ENCODE data around the gene IL17D. TPM values are rescaled to one million over a fixed set of nuclear protein-coding genes. Genes with fewer than 3 reads are reported as not detected.
"Not testable (repeated sequence)": the region's sequence is repeated elsewhere in the genome, so short reads cannot be mapped to it uniquely, and the experiment has no call there.

IL17D gene, protein sequence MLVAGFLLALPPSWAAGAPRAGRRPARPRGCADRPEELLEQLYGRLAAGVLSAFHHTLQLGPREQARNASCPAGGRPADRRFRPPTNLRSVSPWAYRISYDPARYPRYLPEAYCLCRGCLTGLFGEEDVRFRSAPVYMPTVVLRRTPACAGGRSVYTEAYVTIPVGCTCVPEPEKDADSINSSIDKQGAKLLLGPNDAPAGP
- 2.4 TPM for total RNA-seq
- long read RNA-seq, partial matches to known transcripts, result 1 of 3 reads
- long read RNA-seq, other reads (novel, unspliced or antisense), result 2 of 3 reads

DNA sequence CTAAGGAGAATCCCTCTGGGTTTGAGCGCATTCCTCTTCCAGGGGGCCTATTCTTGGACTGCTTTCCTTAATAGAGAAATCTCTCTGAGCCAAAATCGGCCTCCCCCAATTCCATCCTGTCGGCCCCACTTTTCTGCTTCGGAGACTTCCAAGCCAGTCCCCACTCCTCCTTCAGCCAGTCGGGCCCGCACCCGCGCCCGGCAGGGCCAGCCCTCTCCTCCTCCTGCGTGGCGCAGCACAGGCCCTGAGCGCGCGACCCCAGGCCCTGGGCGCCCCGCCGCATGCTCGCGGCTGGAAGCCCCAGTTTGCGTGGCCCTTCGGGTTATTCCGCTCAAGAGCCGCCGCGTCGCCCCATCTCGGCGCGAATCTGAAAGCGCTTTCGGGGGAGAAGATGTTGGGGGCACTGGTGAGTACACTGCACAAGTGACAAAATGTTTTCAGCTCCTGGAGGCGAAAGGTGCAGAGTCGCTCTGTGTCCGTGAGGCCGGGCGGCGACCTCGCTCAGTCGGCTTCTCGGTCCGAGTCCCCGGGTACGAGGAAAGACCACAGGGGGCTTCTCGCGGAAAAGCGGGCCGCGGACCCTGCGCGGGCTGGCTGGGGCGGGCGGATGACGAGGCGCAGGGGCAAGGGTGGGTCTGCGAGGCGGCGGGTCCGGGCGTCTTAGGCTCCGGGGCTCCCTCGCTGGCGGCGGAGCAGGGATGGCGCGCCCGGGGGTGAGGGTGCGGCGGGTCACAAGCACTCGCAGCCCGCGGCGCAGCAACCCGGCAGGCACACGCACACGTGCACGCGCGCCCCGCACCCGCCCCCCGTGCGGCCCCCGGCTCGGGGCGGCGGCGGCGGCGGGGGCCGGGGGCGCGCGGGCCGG is at the start of gene IL17D:
Gene IL17D, plus strand, starts transcription at position 785 of the 865 bp plus-strand sequence. CDS start 303 bp downstream, outside the sequence.
- intact Hi-C loops (cut with DNase I), result loop anchor here (5.0 kb wide), 1 partner anchor 176 kb away; the partner anchor contains the start of gene CRYL1
- no peak for DNase-seq (ENCODE audit: low spot score)

DNA sequence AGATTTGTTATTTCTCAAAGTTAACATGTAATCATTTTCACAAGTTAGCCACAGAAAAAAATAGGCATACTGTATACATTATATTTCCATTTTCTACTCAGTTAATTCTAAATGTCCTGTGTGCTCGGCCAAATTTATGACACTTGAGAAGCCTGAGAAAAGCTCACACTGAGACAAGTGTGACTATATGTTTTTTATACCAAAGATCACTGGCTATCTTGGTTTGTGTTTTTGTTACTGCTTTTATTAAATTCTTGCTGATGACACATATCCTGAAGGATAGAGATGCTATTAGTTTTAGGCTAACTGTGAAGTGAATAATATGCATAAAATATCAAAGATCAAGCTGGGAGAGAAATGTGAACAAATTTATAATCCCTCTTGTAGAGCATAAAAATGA is 49.3 kb upstream of the IL17D start:
- intact Hi-C loops (cut with DNase I), result no loop called here
- DNase-seq (ENCODE audit: low spot score), result no peak

DNA sequence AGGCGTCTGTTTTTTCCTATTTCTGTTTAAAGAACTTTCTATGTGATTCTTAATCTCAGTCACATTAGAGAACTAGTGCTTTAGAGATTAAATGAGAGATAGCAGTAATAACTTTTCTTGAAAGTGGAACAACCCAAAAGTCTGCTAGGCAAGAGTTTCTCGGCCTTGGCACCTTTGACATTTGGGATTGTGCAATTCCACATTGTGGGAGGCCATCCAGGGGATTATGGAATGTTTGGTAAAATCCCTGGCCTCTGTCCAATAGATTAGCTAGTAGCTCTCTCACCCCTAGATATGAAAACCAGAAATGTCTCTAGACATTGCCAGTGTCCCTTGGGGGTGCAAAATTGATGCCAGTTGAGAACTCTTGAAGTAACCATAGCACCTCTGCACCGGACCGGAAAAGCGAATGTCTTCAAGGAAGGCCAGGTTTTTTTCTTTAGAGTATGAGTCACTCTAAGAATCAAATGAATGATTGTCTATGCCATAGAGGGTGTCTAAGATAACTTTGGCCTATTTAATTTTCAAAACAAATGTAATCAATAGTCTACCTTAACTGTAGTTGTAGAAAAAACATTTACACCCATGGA is 45.0 kb upstream of the IL17D start:
- no peak for DNase-seq (ENCODE audit: low spot score)
- intact Hi-C loops (cut with DNase I), result no loop called here

DNA sequence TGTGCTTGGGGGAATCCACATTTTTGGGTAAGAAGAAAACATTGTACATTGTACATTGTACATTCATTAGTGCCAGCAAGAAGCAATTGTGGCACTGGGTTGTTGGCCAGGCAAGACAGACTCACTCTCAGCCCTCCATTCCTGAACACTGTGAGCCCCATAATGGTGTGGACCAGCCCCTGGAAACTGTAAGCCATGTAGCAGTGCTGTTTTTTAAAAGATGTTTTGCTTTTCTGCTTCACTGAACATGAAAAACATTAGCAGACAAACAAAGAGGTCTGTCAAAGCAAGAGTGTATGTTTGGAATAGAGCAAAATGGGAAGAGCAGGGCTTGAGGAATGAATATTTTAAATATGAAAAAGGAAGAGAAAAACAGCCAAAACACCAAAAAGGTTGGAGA is 39.1 kb upstream of the IL17D start:
- intact Hi-C loops (cut with DNase I), result no loop called here
- DNase-seq (ENCODE audit: low spot score), result no peak

DNA sequence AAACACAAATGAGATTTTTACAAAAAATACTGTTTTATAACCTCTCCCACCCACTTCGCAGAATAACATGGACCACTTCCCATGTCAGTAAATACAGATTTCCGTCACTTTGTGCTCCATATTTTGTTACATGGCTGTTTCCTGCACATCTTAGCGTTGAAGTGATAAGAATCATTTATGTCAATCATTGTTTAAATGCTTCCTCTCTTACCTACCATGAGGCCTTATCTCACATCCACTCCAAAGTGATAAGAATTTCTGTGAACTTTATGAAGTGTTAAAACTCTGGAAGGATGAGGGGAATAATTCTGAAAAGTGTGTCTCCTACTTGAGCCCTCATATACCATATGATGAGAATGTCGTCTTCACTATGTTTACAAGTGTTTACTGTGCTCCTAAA is 36.6 kb upstream of the IL17D start:
- intact Hi-C loops (cut with DNase I), result no loop called here
- no peak for DNase-seq (ENCODE audit: low spot score)

DNA sequence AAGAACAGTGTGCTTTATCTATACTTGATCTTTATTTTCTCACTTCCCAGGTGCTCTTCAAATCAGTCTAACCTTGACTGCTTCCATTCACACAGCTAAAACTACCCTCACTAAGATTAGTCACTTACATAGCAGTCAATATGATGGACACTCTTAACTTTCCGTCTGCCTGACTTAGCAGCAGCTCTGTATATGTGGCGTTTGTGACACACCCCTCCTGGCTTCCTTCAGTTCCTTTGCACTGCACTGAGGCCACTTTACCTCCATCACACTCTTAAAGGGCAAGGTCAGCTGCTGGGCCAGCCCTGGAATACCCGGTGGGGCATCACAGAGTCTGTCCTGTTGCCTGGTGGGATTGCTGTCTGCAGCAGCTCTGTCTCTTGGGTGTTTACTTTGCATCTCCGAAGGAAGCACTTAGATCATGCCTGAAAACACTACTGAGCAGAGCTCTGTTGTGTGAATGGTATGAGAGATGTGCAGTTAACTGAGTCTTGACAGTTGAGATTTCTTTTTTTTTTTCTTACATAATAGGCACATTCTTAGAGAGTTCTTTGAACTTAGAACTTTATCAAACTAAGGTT is 35.6 kb upstream of the IL17D start:
- no peak for DNase-seq (ENCODE audit: low spot score)
- intact Hi-C loops (cut with DNase I), result no loop called here

DNA sequence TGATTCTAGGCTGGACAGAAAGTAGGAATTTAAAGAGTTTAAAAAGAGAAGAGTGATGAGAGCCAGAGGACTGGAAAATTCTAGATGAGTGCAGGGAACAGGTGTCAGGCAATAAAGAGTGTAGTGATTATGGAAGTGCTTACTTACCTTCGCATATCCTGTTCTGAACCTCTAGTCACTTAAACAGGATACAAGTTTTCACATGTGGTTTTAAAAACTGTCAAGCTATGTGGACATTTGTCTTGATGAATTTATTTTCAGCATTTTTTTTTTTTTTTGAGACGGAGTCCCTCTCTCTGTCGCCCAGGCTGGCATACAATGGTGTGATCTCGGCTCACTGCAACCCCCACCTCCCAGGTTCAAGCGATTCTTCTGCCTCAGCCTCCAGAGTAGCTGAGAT is 34.3 kb upstream of the IL17D start:
- no peak for DNase-seq (ENCODE audit: low spot score)
- intact Hi-C loops (cut with DNase I), result no loop called here

DNA sequence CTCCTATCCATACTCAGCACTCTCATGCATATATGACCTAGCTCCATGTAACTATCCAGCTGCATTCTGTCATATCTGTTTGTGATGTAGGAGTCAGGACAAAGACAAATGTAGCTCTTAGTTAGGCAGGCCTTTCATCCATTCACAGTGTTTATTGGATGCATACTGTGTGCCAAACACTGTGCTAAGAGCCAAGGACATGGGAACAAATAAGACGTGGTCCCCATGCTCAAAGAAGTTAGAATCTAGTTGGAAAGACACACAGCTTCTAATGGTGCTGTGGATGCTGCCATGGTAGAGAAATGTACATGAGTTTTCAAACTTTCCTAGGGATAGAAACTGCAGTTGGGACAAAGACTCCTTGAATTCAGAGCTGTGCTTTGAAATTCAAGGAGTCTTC is 31.7 kb upstream of the IL17D start:
- intact Hi-C loops (cut with DNase I), result no loop called here
- no peak for DNase-seq (ENCODE audit: low spot score)

DNA sequence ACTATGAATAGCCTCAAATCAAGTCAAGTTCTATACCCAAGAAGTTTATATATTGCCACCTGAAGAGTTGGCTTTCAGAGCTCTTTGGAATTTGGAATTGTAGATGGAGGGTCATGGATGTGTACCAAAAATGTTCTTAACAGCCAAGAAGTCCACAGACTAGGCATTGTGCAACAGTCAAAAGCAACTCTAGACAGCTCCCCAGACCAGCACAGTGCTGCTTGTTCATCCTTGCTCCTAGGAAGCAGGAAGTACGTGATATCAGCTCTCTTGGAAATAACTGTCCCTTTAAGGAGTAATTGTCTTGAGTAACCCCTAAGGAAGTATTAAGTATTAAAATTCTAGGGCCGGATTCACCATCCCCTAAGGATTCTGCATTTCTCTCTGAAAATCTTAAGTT is 30.7 kb upstream of the IL17D start:
- DNase-seq (ENCODE audit: low spot score), result no peak
- intact Hi-C loops (cut with DNase I), result no loop called here

DNA sequence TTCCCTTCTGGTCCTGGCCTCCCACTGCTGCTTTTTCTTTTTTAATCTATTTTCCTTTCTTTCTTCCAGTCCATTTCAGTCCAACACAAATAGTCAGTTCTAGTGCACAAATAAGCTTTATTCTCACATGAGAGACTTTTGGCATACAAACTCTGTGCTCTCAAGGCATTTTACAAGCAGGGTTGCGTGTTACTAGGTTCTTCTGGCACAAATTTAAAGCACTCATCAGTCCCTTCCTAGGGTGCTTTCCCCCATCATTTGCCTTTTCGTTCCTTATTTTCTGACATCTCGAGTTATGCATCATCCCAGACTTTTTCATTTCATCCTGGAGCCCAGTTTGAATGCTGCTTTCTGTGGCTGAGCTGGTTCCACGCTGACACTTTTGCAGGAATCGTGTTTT is 29.8 kb upstream of the IL17D start:
- intact Hi-C loops (cut with DNase I), result no loop called here
- no peak for DNase-seq (ENCODE audit: low spot score)

DNA sequence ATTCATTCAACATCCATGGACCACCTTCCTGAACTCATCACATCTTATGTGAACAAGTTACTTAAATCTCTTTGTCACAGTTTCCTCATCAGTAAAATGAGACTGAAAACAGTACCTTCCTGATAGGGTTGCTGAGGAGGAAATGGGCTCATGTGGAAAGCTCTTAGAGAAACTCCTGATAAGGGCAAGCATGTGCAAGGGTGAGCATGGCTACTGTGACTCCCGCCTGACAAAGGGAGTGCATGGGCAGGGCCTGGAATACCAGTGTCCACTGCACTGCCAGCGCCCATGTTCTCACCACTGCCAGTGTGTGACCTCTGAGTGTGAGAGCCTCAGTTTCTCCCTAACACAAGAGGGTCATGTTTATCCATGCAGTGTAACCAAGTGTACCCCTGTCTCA is 27.3 kb upstream of the IL17D start:
- no peak for DNase-seq (ENCODE audit: low spot score)

DNA sequence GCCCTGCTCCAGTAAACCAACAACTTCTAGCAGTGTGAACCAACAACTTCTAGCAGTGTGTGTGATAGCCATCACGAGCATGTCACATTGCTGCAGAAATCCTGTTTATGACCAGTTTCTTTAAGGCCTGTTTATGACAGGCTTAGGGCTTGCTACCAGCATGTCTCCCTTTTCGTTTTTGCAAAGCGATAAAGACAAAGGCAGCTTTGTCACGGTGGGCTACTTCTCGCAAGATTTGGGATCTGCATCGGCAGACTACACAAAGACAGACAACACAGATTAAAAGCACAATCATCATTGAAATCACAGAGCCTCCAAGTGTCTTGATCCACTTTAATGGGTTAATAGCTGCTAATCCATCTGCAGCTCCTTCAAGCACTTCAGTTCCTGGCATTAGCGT is 24.9 kb upstream of the IL17D start:
- intact Hi-C loops (cut with DNase I); DNase-seq (ENCODE audit: low spot score): not testable (repeated sequence)

More for the DNA sequence above, 27.3 kb upstream of the IL17D start:
- intact Hi-C loops (cut with DNase I), result no loop called here

DNA sequence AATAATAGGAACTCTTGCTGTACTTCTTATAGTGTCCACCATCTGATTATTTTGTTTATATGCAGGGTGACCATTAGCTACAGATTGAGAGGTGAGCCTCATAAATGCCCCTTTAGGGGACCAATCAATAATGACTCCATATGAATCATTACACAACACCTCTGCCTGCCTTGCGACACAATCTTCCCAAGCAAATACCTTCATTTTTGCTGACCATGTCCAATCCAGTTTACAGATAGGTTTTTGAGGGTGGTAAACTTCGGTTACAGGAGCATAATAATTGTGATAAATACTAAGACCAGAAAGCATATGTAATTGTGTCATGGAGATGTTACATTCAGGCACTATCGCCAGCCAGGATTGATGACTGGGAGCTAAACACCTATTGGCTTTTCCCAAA is 23.6 kb upstream of the IL17D start:
- intact Hi-C loops (cut with DNase I), result no loop called here
- no peak for DNase-seq (ENCODE audit: low spot score)

DNA sequence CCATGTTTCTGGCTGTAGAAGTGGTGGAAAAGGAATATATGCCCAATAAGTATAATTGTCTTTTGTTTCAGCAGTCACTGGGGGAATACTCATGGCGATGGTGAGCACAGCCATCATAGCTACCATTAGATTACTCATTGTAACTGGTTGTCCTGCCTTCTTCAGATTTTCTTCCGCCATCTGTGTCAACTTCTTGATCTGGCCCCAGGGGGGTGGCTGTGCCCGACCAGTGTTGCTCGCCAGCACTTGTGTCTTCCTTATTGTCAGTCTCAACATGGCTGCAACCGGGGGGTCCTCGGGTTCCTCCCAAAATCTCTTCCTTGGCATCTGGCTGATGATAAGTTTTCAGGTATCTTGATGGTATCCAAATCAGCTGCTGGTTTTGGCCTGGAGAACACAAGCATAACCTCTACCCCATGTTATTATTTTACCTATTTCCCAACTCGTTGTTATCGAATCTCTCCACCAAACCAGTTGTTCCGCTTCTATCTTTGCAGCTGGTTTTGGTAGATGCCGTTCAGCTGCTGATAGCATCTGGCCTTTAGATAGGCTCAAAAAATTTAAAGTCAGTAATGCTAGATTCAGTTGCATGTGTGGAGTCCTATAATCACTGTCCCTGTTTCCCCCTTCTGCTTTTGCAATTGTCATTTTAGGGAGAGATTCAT is 23.0 kb upstream of the IL17D start:
- no peak for DNase-seq (ENCODE audit: low spot score)
- intact Hi-C loops (cut with DNase I), result no loop called here

DNA sequence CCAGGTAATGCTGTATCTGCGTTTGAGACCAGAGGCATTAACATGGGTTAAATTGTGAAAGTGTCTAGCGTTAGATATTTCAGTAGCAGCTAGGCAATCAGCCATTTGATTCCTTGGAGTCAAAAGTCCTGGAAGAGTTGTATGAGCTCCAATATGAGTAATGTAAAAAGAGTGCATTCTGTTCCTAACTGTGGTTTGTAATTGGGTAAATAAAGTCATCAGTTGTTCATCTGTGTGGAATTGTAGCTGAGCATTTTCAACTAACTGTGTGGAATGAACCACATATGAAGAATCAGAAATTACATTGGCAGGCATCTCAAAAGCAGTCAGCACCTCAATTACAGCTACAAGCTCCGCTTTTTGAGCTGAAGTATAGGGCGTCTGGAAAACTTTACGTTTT is 22.0 kb upstream of the IL17D start:
- DNase-seq (ENCODE audit: low spot score); intact Hi-C loops (cut with DNase I): not testable (repeated sequence)

DNA sequence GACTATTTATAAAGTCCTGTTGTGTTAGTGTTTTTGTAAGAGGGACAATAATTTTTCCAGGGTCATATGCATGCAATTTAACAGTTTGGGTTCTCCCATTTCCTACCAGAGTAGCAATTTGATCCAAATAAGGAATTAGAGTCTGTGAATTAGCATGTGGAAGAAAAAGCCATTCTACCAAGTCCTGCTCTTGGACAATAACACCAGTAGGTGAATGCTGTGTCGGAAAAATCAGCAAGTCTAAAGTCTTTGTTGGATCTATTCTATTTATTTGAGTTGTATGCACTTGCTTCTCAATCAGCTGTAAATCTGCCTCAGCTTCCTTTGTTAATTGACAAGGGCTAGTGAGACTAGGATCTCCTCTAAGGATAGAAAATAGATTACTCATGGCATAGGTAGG is 21.4 kb upstream of the IL17D start:
- DNase-seq (ENCODE audit: low spot score), result no peak
- intact Hi-C loops (cut with DNase I), result no loop called here

DNA sequence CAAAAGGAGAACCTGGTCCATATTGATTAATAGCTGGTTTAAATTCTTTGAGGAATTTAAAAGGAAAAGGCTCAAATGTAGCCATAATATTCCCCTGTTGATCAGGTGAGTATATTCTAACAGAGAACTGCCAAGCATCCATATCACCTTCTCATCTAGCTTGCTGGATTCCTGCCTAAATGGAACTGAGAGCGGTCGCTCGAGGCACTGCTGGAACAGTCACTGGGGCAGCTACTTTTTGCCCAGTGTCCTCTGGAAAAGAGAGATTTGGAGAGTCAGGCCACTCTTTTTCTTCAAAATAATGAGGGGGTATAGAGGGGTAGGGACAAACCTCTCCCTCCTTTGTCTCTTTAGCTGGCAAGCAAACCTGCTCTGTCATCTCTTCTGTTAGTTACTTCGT is 19.5 kb upstream of the IL17D start:
- intact Hi-C loops (cut with DNase I), result no loop called here
- DNase-seq (ENCODE audit: low spot score), result no peak

DNA sequence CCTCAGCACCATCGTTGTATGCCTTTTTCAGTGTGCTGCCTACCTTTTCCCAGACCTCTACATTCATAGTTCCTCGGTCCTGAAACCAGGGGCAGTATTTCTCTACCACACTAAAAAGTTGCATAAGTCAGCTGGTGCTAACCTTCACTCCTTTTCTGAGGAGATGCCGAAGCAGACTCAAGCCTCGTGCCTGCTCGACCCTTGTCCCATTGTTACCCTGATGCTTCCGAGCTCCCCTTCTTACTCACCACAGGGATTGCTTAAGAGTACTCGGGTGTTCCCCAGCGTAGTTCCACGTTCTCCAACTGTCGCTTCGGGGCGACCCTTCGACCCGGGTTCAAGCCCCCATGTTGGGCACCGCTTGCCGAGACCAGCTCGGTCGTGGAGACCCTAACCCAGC is 19.0 kb upstream of the IL17D start:
- DNase-seq (ENCODE audit: low spot score), result no peak
- intact Hi-C loops (cut with DNase I), result no loop called here

DNA sequence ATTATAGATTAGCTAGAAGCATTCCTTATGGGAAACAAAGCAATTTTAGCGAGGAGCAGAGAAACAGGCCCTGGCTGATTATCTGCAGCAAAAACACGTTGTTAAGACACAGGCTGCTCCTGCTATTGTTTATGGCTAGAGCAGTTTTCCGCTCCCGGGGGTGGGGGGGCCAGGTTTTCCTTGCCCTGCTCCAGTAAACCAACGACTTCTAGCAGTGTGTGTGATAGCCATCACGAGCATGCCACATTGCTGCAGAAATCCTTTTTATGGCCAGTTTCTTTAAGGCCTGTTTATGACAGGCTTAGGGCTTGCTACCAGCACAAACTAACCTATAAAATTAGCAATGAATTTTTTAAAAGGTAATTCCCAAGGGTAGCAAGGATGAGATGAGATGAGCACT is 18.4 kb upstream of the IL17D start:
- intact Hi-C loops (cut with DNase I), result no loop called here
- no peak for DNase-seq (ENCODE audit: low spot score)

DNA sequence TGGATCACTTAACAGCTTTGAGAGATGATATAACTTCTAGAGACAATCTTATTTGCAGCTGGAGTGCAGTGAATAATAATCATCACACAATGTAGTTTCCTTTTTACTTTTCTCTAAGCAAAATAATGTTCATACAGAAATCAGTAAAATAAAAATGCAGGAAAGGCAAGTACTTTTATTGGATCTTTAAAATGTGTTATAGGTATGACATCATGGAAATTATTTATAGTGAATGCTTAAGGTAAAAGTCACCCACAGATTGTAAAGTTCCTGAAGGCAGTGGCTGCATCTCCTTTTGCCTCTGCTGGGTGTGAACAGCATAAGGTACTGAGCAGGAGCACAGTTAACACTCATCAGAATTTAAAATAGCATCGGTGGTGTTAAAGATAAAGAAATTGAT is 17.3 kb upstream of the IL17D start:
- intact Hi-C loops (cut with DNase I), result no loop called here
- DNase-seq (ENCODE audit: low spot score), result no peak
